ENCODE data around the gene SLC43A2.

SLC43A2 gene

DNA sequence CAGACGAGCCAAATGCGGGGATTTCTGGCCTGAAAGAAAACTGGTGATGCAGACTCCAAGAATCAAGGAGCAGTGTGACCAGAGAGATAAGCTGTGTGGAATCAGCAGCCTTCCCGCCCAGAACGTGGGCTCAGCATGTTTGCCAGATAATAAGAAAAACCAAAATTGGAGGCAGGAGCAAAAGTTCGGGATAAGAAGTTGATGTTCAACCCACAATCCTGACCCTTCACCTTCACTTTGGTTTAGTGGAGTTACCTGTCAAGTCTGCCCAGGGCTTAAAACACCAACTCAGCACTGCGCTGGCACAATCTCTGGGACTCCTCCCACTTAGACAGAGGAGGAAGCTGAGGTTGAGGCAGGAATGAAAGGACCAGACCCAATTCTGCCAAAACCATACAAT lies 3.1 kb downstream of the SLC43A2 start:
- no peak for DNase-seq (ENCODE audit: low spot score)

DNA sequence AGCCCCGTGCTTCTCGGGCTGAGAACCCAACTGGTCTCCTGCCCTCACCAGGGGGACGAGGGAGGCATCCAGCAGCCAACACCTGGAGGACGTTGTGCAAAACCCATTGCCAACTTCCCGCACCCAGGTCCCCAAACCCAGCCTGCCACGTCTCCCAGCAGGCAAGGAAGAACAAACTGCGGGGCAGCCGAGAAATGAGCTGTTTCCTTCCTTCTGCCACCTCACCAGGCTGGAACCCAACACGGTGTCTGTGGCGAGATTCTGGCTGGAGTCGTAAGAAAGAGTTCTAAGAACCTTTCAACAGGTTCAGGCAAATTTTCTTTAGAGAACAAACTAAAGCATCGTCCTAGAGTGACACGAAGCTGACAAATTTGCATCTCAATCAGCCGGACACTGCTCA lies 3.6 kb downstream of the SLC43A2 start:
- TF ChIP-seq, protein P1, sequence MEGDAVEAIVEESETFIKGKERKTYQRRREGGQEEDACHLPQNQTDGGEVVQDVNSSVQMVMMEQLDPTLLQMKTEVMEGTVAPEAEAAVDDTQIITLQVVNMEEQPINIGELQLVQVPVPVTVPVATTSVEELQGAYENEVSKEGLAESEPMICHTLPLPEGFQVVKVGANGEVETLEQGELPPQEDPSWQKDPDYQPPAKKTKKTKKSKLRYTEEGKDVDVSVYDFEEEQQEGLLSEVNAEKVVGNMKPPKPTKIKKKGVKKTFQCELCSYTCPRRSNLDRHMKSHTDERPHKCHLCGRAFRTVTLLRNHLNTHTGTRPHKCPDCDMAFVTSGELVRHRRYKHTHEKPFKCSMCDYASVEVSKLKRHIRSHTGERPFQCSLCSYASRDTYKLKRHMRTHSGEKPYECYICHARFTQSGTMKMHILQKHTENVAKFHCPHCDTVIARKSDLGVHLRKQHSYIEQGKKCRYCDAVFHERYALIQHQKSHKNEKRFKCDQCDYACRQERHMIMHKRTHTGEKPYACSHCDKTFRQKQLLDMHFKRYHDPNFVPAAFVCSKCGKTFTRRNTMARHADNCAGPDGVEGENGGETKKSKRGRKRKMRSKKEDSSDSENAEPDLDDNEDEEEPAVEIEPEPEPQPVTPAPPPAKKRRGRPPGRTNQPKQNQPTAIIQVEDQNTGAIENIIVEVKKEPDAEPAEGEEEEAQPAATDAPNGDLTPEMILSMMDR (IDR thresholded peaks at IDR 0.05; ENCODE audit: extremely low read depth, missing control alignments), result no peak
- DNase-seq (ENCODE audit: low spot score), result no peak

More for the DNA sequence above, 3.1 kb downstream of the SLC43A2 start:
- TF ChIP-seq, protein P1 (IDR thresholded peaks at IDR 0.05; ENCODE audit: extremely low read depth, missing control alignments), result no peak

GRCh38 chr17:1624650-1625049 lies 4.0 kb downstream of the SLC43A2 start:
- no peak for DNase-seq (ENCODE audit: low spot score)
- TF ChIP-seq, protein P1 (IDR thresholded peaks at IDR 0.05; ENCODE audit: extremely low read depth, missing control alignments), result no peak

- TF ChIP-seq, protein P1 (IDR thresholded peaks at IDR 0.05; ENCODE audit: extremely low read depth, missing control alignments), result no peak
- no peak for DNase-seq (ENCODE audit: low spot score)
Measured at GRCh38 chr17:1623057-1623630, 5.5 kb downstream of the SLC43A2 start.

- DNase-seq (ENCODE audit: low spot score), result no peak
- TF ChIP-seq, protein P1 (IDR thresholded peaks at IDR 0.05; ENCODE audit: extremely low read depth, missing control alignments), result no peak
Measured at GRCh38 chr17:1621273-1621954, 7.2 kb downstream of the SLC43A2 start.

GRCh38 chr17:1620486-1620885 lies 8.1 kb downstream of the SLC43A2 start:
- TF ChIP-seq, protein P1 (IDR thresholded peaks at IDR 0.05; ENCODE audit: extremely low read depth, missing control alignments), result no peak
- DNase-seq (ENCODE audit: low spot score), result no peak

DNA sequence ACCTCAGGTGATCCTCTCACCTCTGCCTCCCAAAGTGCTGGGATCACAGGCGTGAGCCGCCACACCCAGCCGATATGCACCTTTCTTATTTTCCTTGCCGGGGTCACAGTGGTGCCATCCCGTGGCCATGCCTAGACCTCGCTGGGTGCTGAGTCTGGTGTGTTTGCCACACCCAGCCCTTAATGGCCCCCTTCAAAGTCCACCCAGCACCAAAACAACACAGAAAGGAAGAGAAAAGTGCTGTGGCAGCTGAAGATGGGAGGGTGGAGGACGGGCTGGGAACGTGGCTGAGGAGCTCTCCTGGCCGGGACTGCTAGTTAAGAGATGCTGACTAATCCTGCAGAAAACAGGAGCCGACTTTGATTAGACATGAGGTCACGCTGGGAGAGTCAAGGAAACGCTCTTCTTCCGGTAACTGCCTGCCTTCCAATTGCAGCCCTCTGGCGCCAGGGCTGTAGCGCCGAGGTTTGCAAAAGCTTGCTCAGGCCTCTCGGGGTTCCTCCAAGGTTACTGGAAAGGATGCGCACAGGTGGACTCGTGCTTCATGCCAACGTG lies 10.9 kb downstream of the SLC43A2 start:
- no peak for DNase-seq (ENCODE audit: low spot score)
- TF ChIP-seq, protein P1 (IDR thresholded peaks at IDR 0.05; ENCODE audit: extremely low read depth, missing control alignments), result no peak

All from GM20000 (cell line).